ENCODE measurements around the gene NFKBIA.

NFKBIA gene

DNA sequence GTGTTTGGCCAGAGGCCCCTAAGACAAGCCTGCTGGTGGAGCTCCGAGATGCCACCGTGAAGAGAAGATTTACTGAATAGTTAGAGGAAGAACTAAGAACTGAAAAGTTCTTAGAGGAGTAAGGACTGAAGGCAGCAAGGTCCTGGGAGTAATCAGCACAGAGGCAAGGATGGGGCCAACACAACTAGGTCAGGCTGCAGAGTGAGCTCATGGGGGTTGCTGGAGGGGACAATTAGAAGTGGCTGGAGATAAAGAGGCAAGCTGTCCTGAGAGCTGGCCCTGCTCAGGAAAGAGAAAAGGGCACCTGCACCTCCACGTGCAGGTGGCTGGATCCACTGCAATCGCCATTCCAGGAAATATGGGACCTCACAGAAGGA lies 52.7 kb downstream of the NFKBIA start:
- ChIA-PET CTCF (interaction anchor here (0.7 to 1.2 kb wide), 3 partner anchors 10 to 211 kb away, joined by 3 to 4 read pairs (median 3); no protein-coding TSS in a partner anchor), POLR2A (no interaction called here)
- DNase-seq (ENCODE audit: low read depth, low spot score) = no peak
- no peak overlapping the region for H3K4me3 ChIP-seq (ENCODE audit: low read depth, low read length)
- TF ChIP-seq, protein P1, sequence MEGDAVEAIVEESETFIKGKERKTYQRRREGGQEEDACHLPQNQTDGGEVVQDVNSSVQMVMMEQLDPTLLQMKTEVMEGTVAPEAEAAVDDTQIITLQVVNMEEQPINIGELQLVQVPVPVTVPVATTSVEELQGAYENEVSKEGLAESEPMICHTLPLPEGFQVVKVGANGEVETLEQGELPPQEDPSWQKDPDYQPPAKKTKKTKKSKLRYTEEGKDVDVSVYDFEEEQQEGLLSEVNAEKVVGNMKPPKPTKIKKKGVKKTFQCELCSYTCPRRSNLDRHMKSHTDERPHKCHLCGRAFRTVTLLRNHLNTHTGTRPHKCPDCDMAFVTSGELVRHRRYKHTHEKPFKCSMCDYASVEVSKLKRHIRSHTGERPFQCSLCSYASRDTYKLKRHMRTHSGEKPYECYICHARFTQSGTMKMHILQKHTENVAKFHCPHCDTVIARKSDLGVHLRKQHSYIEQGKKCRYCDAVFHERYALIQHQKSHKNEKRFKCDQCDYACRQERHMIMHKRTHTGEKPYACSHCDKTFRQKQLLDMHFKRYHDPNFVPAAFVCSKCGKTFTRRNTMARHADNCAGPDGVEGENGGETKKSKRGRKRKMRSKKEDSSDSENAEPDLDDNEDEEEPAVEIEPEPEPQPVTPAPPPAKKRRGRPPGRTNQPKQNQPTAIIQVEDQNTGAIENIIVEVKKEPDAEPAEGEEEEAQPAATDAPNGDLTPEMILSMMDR (IDR thresholded peaks at IDR 0.05; ENCODE audit: insufficient read depth, low read length, missing control alignments) = no peak

All from AG04449 (cell line).